ENCODE data around the gene CFAP58. TPM values are rescaled to one million over a fixed set of nuclear protein-coding genes. Genes with fewer than 3 reads are reported as not detected.
A peak's percentile ranks its signal among the peaks of the same experiment; 100 is the strongest.

The CFAP58 gene
- total and polyA plus RNA-seq, 2 donors (not counting 1 experiment from before 2014, with no cell fraction given) = not detected

- peak overlapping the region; percentile 72 for H3K4me2 ChIP-seq (replicated peaks; ENCODE audit: low read depth, low read length, poor library complexity, severe bottlenecking)
- no peak overlapping the region for H3K4me3 ChIP-seq (ENCODE audit: control extremely low read depth in 1 of 5, extremely low read depth in 1 of 5, insufficient read depth in 1 of 5, low read depth in 2 of 5, low read length in 4 of 5)
- peaks cover 93% of the 10 kb centered on the region for H3K4me1 Mint-ChIP-seq
- no peaks in the 10 kb centered on the region for H3K27me3 Mint-ChIP-seq
- intact Hi-C loops (cut with micrococcal nuclease) = loop anchor here (1.0 kb wide), 1 partner anchor 15 kb away; the partner anchor contains the start of gene ITPRIP
- DNase-seq = no peak
- H3K4me1 ChIP-seq (ENCODE audit: control insufficient read depth in 2 of 2, insufficient read depth in 2 of 2, low read length in 2 of 2) = peaks cover 94 to 98% of the 10 kb centered on the region in 2 donors
- H3K9ac ChIP-seq (ENCODE audit: low read length) = peak overlapping the region; percentile 47
- peaks cover 100% of the 10 kb centered on the region for H3K79me2 ChIP-seq (ENCODE audit: control insufficient read depth, insufficient read depth, low read length)
- H3K9me3 ChIP-seq (ENCODE audit: control extremely low read depth in 1 of 3, control insufficient read depth in 2 of 3, insufficient read depth in 1 of 3, low read length in 2 of 3) = peaks cover 0 to 4% (median 0%) of the 10 kb centered on the region in 3 donors
- H2AFZ ChIP-seq (ENCODE audit: insufficient read depth, low read depth, low read length, poor library complexity, severe bottlenecking) = no peak overlapping the region
- peak overlapping the region in 1 of 2 donors; percentile 68 for H3K27ac ChIP-seq (ENCODE audit: low read length in 2 of 2)
- TF ChIP-seq EZH2 (IDR thresholded peaks at IDR 0.05; ENCODE audit: borderline replicate concordance, insufficient read depth, low read depth, low read length, poor library complexity, severe bottlenecking) = no peak
- TF ChIP-seq, protein P1, sequence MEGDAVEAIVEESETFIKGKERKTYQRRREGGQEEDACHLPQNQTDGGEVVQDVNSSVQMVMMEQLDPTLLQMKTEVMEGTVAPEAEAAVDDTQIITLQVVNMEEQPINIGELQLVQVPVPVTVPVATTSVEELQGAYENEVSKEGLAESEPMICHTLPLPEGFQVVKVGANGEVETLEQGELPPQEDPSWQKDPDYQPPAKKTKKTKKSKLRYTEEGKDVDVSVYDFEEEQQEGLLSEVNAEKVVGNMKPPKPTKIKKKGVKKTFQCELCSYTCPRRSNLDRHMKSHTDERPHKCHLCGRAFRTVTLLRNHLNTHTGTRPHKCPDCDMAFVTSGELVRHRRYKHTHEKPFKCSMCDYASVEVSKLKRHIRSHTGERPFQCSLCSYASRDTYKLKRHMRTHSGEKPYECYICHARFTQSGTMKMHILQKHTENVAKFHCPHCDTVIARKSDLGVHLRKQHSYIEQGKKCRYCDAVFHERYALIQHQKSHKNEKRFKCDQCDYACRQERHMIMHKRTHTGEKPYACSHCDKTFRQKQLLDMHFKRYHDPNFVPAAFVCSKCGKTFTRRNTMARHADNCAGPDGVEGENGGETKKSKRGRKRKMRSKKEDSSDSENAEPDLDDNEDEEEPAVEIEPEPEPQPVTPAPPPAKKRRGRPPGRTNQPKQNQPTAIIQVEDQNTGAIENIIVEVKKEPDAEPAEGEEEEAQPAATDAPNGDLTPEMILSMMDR (IDR thresholded peaks at IDR 0.05) = no peak
- peaks cover 100% of the 10 kb centered on the region for H4K20me1 ChIP-seq (ENCODE audit: control insufficient read depth, insufficient read depth, low read length, poor library complexity, severe bottlenecking)
- no peak for ATAC-seq (ENCODE audit: low read depth)
- no peaks in the 10 kb centered on the region for H3K9me3 Mint-ChIP-seq (ENCODE audit: insufficient read depth)
- no peaks in the 10 kb centered on the region for H3K27me3 ChIP-seq (replicated peaks in 1 of 4; ENCODE audit: control extremely low read depth in 1 of 4, control insufficient read depth in 3 of 4, insufficient read depth in 4 of 4, low read length in 3 of 4)
- POLR2A ChIA-PET = no interaction called here
- CTCF ChIA-PET = interaction anchor here (0.8 to 23.3 kb wide), 3 partner anchors 16 to 24 kb away, joined by 3 to 594 read pairs (median 108); partner anchors contain the start of gene CFAP58
- peak overlapping the region; percentile 81 for H3K27ac Mint-ChIP-seq
- H3K4me3 Mint-ChIP-seq = peak overlapping the region; percentile 78
- WGBS (ENCODE audit: insufficient coverage) = 97% methylated on average over 2 of the region's 4 CpGs
- H3K36me3 ChIP-seq (replicated peaks in 1 of 2; ENCODE audit: control extremely low read depth in 1 of 2, control insufficient read depth in 1 of 2, extremely low read depth in 1 of 2, insufficient read depth in 2 of 2, low read length in 1 of 2) = peaks cover 0 to 13% of the 10 kb centered on the region in 2 experiments
Measured at GRCh38 chr10:104323760-104324201, 29.9 kb upstream of the CFAP58 start.

- Histone ChIP-seq H2AFZ (ENCODE audit: insufficient read depth, low read depth, low read length, poor library complexity, severe bottlenecking) (peak overlapping the region; percentile 34), H3K4me1 (ENCODE audit: control insufficient read depth in 2 of 2, insufficient read depth in 2 of 2, low read length in 2 of 2) (peaks cover 94 to 98% of the 10 kb centered on the region in 2 donors), H3K9me3 (ENCODE audit: control extremely low read depth in 1 of 3, control insufficient read depth in 2 of 3, insufficient read depth in 1 of 3, low read length in 2 of 3) (peaks cover 0 to 4% (median 0%) of the 10 kb centered on the region in 3 donors), H3K4me2 (replicated peaks; ENCODE audit: low read depth, low read length, poor library complexity, severe bottlenecking) (peak overlapping the region; percentile 72), H3K79me2 (ENCODE audit: control insufficient read depth, insufficient read depth, low read length) (peaks cover 100% of the 10 kb centered on the region), H3K4me3 (ENCODE audit: control extremely low read depth in 1 of 5, extremely low read depth in 1 of 5, insufficient read depth in 1 of 5, low read depth in 2 of 5, low read length in 4 of 5) (peak overlapping the region in 4 of 5 experiments; percentile 18 to 37 (median 28)), H3K27ac (ENCODE audit: low read length in 2 of 2) (peak overlapping the region in 1 of 2 donors; percentile 68), H3K36me3 (replicated peaks in 1 of 2; ENCODE audit: control extremely low read depth in 1 of 2, control insufficient read depth in 1 of 2, extremely low read depth in 1 of 2, insufficient read depth in 2 of 2, low read length in 1 of 2) (peaks cover 0 to 13% of the 10 kb centered on the region in 2 experiments), H3K9ac (ENCODE audit: low read length) (peak overlapping the region; percentile 47), H4K20me1 (ENCODE audit: control insufficient read depth, insufficient read depth, low read length, poor library complexity, severe bottlenecking) (peaks cover 100% of the 10 kb centered on the region), H3K27me3 (replicated peaks in 1 of 4; ENCODE audit: control extremely low read depth in 1 of 4, control insufficient read depth in 3 of 4, insufficient read depth in 4 of 4, low read length in 3 of 4) (no peaks in the 10 kb centered on the region)
- TF ChIP-seq, protein P1 (IDR thresholded peaks at IDR 0.05) = no peak
- no peak for TF ChIP-seq EZH2 (IDR thresholded peaks at IDR 0.05; ENCODE audit: borderline replicate concordance, insufficient read depth, low read depth, low read length, poor library complexity, severe bottlenecking)
- WGBS (ENCODE audit: insufficient coverage) = 13% methylated on average over 5 of the region's 9 CpGs
- Mint-ChIP-seq H3K27me3 (no peaks in the 10 kb centered on the region), H3K27ac (peak overlapping the region; percentile 81), H3K4me1 (peaks cover 93% of the 10 kb centered on the region), H3K4me3 (peak overlapping the region; percentile 78), H3K9me3 (ENCODE audit: insufficient read depth) (no peaks in the 10 kb centered on the region)
- peak; percentile 19 for ATAC-seq (ENCODE audit: low read depth)
- peak; percentile 51 for DNase-seq
- intact Hi-C loops (cut with micrococcal nuclease) = loop anchor here (1.0 kb wide), 1 partner anchor 14 kb away; the partner anchor contains the start of gene ITPRIP
- CTCF ChIA-PET = interaction anchor here (0.6 to 23.3 kb wide), 5 partner anchors 12 to 1295 kb away, joined by 3 to 594 read pairs (median 4); partner anchors contain the start of gene CFAP58
- POLR2A ChIA-PET = no interaction called here
Measured at GRCh38 chr10:104324221-104324686, 29.4 kb upstream of the CFAP58 start.

Measured in B cell (primary cell).